ENCODE measurements around the gene CEP128.

The CEP128 gene

GRCh38 chr14:80868260-80868659 is 73.3 kb downstream of the CEP128 start:
- no peak for DNase-seq

- no peak for DNase-seq
Measured at GRCh38 chr14:80867798-80868197, 73.7 kb downstream of the CEP128 start.

- no peak for DNase-seq
Measured at GRCh38 chr14:80867091-80867490, 74.4 kb downstream of the CEP128 start.

GRCh38 chr14:80865565-80865964 is 76.0 kb downstream of the CEP128 start:
- DNase-seq, result no peak

GRCh38 chr14:80862983-80863382 is 78.6 kb downstream of the CEP128 start:
- DNase-seq, result no peak

- no peak for DNase-seq
Measured at GRCh38 chr14:80862541-80862940, 79.0 kb downstream of the CEP128 start.

- no peak for DNase-seq
Measured at GRCh38 chr14:80850197-80850814, 91.2 kb downstream of the CEP128 start.

GRCh38 chr14:80847070-80847469 is 94.5 kb downstream of the CEP128 start:
- DNase-seq, result no peak

GRCh38 chr14:80845856-80846255 is 95.7 kb downstream of the CEP128 start:
- no peak for DNase-seq

GRCh38 chr14:80844872-80845271 is 96.7 kb downstream of the CEP128 start:
- no peak for DNase-seq

- no peak for DNase-seq
Measured at GRCh38 chr14:80839743-80840142, 101.8 kb downstream of the CEP128 start.

GRCh38 chr14:80809663-80810062 is 131.9 kb downstream of the CEP128 start:
- no peak for DNase-seq

- no peak for DNase-seq
Measured at GRCh38 chr14:80805136-80805535, 136.4 kb downstream of the CEP128 start.

GRCh38 chr14:80798878-80799277 is 142.7 kb downstream of the CEP128 start:
- DNase-seq, result no peak

GRCh38 chr14:80798211-80798610 is 143.3 kb downstream of the CEP128 start:
- DNase-seq, result no peak

- no peak for DNase-seq
Measured at GRCh38 chr14:80792771-80793170, 148.8 kb downstream of the CEP128 start.

GRCh38 chr14:80787876-80788275 is 153.7 kb downstream of the CEP128 start:
- DNase-seq, result no peak

GRCh38 chr14:80784820-80785219 is 156.7 kb downstream of the CEP128 start:
- no peak for DNase-seq

- no peak for DNase-seq
Measured at GRCh38 chr14:80781972-80782367, 159.6 kb downstream of the CEP128 start.

GRCh38 chr14:80780500-80780899 is 161.0 kb downstream of the CEP128 start:
- no peak for DNase-seq

- DNase-seq, result no peak
Measured at GRCh38 chr14:80776657-80777056, 164.9 kb downstream of the CEP128 start.

- DNase-seq, result no peak
Measured at GRCh38 chr14:80776186-80776585, 165.4 kb downstream of the CEP128 start.

GRCh38 chr14:80772504-80772903 is 169.0 kb downstream of the CEP128 start:
- DNase-seq, result no peak

GRCh38 chr14:80771201-80771600 is 170.3 kb downstream of the CEP128 start:
- no peak for DNase-seq

- DNase-seq, result no peak
Measured at GRCh38 chr14:80770114-80770908, 171.2 kb downstream of the CEP128 start.

All from NCI-H2081 treated with DMSO at 0.1 percent for 48 hours (cell line).